ENCODE data around the gene ITPR1. TPM values are rescaled to one million over a fixed set of nuclear protein-coding genes. Genes with fewer than 3 reads are reported as not detected.

Gene ITPR1
- total and polyA plus RNA-seq, 2 of the 4 experiments (the other 2 are of a cell fraction): 1.8 to 5.7 TPM

DNA sequence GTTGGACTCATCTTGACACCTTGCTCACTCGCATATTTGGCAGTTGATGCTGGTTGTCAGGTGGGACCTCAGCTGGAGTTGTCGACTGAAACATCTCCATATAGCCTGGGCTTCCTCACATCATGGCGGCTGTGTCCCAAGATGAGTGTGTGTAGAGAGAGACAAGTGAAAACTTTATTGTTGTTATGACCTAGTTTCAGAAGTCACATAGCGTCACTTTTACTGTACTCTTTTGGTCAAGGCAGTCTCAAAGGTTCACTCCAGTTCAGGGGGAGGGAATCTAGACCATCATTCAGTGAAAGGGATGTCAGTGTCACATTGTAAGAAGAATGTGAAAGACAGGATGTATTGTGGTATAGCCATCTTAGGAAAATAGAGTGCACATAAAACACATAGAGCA is 214.2 kb downstream of the ITPR1 start:
- dilution Hi-C loops (cut with HindIII; ENCODE audit: low sequenced_read_pairs, unreplicated experiment): no loop called here

More for the DNA sequence above, 214.2 kb downstream of the ITPR1 start:
- intact Hi-C loops (cut with micrococcal nuclease): no loop called here
- no TSS peak for BruUV-seq (replicated peaks)
- H3K56ac ChIP-seq (ENCODE audit: extremely low read depth, insufficient read depth, low read length): no peak overlapping the region
- no peak overlapping the region for H4K8ac ChIP-seq (ENCODE audit: low read depth in 2 of 2, low read length in 2 of 2)
- H3K79me1 ChIP-seq (ENCODE audit: low read depth in 1 of 2, low read length in 2 of 2): no peaks in the 10 kb centered on the region
- in situ Hi-C loops (cut with MboI; ENCODE audit: low sequenced_read_pairs): no loop called here
- CTCF ChIA-PET: no interaction called here
- peaks cover 1% of the 10 kb centered on the region; the same call in 1 of the 2 replicates for H3K36me3 ChIP-seq (ENCODE audit: control insufficient read depth, insufficient read depth, low read length)
- TF ChIP-seq, protein P1, sequence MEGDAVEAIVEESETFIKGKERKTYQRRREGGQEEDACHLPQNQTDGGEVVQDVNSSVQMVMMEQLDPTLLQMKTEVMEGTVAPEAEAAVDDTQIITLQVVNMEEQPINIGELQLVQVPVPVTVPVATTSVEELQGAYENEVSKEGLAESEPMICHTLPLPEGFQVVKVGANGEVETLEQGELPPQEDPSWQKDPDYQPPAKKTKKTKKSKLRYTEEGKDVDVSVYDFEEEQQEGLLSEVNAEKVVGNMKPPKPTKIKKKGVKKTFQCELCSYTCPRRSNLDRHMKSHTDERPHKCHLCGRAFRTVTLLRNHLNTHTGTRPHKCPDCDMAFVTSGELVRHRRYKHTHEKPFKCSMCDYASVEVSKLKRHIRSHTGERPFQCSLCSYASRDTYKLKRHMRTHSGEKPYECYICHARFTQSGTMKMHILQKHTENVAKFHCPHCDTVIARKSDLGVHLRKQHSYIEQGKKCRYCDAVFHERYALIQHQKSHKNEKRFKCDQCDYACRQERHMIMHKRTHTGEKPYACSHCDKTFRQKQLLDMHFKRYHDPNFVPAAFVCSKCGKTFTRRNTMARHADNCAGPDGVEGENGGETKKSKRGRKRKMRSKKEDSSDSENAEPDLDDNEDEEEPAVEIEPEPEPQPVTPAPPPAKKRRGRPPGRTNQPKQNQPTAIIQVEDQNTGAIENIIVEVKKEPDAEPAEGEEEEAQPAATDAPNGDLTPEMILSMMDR (conservative IDR thresholded peaks at IDR 0.05; ENCODE audit: low read depth, low read length): no peak
- TF ChIP-seq, protein P2, sequence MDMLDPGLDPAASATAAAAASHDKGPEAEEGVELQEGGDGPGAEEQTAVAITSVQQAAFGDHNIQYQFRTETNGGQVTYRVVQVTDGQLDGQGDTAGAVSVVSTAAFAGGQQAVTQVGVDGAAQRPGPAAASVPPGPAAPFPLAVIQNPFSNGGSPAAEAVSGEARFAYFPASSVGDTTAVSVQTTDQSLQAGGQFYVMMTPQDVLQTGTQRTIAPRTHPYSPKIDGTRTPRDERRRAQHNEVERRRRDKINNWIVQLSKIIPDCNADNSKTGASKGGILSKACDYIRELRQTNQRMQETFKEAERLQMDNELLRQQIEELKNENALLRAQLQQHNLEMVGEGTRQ (IDR thresholded peaks at IDR 0.05; ENCODE audit: low read depth, low read length): no peak
- TF ChIP-seq, protein P3, sequence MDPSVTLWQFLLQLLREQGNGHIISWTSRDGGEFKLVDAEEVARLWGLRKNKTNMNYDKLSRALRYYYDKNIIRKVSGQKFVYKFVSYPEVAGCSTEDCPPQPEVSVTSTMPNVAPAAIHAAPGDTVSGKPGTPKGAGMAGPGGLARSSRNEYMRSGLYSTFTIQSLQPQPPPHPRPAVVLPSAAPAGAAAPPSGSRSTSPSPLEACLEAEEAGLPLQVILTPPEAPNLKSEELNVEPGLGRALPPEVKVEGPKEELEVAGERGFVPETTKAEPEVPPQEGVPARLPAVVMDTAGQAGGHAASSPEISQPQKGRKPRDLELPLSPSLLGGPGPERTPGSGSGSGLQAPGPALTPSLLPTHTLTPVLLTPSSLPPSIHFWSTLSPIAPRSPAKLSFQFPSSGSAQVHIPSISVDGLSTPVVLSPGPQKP (IDR thresholded peaks at IDR 0.05; ENCODE audit: borderline replicate concordance, low read depth, low read length): no peak
- TF ChIP-seq FOS (IDR thresholded peaks at IDR 0.05; ENCODE audit: low read depth, low read length) (no peak), CEBPB (IDR thresholded peaks at IDR 0.05; ENCODE audit: low read depth, low read length) (no peak), BHLHE40 (IDR thresholded peaks at IDR 0.05; ENCODE audit: low read depth, low read length) (no peak), POLR2A (IDR thresholded peaks at IDR 0.05; ENCODE audit: low read depth, low read length) (no peak)
- no peak overlapping the region for H2AFZ ChIP-seq (replicated peaks; ENCODE audit: low read length, poor library complexity)
- no peak overlapping the region for H4K5ac ChIP-seq (ENCODE audit: low read depth, low read length)
- no peaks in the 10 kb centered on the region for H4K20me1 ChIP-seq (ENCODE audit: insufficient read depth, low read length)
- no peaks in the 10 kb centered on the region for H3K27me3 ChIP-seq (ENCODE audit: control insufficient read depth, insufficient read depth, low read length)
- no peak overlapping the region for H2AK9ac ChIP-seq (replicated peaks; ENCODE audit: low read depth, low read length, poor library complexity)
- no peak overlapping the region for H3K23ac ChIP-seq (ENCODE audit: low read depth, low read length)
- POLR2A ChIA-PET (ENCODE audit: unreplicated experiment): no interaction called here
- ATAC-seq (ENCODE audit: low read depth) (no peak), DNase-seq (no peak)
- no peak overlapping the region for H3K4ac ChIP-seq (ENCODE audit: low read depth, low read length)
- no peak overlapping the region for H2BK20ac ChIP-seq (ENCODE audit: low read depth, low read length)
- no peak overlapping the region for H3K4me2 ChIP-seq (ENCODE audit: low read depth, low read length)
- WGBS, 2 experiments (ENCODE audit: extremely low coverage in 2 of 2, insufficient read length in 1 of 2): 91% methylated on average over 1 of the region's 4 CpGs; no CpG with 5 or more reads in 1 of the 2 experiments
- no peak overlapping the region for H2BK120ac ChIP-seq (ENCODE audit: low read depth, low read length)
- peaks cover 2% of the 10 kb centered on the region; the same call in 1 of the 2 replicates for H3K4me1 ChIP-seq (ENCODE audit: control insufficient read depth, insufficient read depth, low read length)
- H3K9me1 ChIP-seq (ENCODE audit: insufficient read depth, low read length): no peaks in the 10 kb centered on the region
- no peak overlapping the region for H2BK5ac ChIP-seq (ENCODE audit: low read depth, low read length, poor library complexity, severe bottlenecking)
- no peak overlapping the region for H3K27ac ChIP-seq (ENCODE audit: insufficient read depth, low read length)
- no peak overlapping the region for H3K9ac ChIP-seq (ENCODE audit: low read depth, low read length)
- no peak overlapping the region for H2BK15ac ChIP-seq (ENCODE audit: low read depth, low read length)
- no peak overlapping the region for H3K4me3 ChIP-seq (ENCODE audit: insufficient read depth, low read depth, low read length)
- H4K91ac ChIP-seq (ENCODE audit: insufficient read depth, low read depth, low read length): no peak overlapping the region
- no peak overlapping the region for H3K18ac ChIP-seq (ENCODE audit: low read depth, low read length)
- no peaks in the 10 kb centered on the region for H3K9me3 ChIP-seq (ENCODE audit: control insufficient read depth, insufficient read depth, low read length)
- no peak overlapping the region for H3K14ac ChIP-seq (replicated peaks; ENCODE audit: low read depth, low read length)
- no peak overlapping the region for H2AK5ac ChIP-seq (ENCODE audit: low read depth, low read length)
